Measurements from ENCODE around the gene BCL3. TPM values are rescaled to one million over a fixed set of nuclear protein-coding genes. Genes with fewer than 3 reads are reported as not detected.

Gene BCL3
- total RNA-seq, 1 experiment from 2014 or later: 37.9 TPM

DNA sequence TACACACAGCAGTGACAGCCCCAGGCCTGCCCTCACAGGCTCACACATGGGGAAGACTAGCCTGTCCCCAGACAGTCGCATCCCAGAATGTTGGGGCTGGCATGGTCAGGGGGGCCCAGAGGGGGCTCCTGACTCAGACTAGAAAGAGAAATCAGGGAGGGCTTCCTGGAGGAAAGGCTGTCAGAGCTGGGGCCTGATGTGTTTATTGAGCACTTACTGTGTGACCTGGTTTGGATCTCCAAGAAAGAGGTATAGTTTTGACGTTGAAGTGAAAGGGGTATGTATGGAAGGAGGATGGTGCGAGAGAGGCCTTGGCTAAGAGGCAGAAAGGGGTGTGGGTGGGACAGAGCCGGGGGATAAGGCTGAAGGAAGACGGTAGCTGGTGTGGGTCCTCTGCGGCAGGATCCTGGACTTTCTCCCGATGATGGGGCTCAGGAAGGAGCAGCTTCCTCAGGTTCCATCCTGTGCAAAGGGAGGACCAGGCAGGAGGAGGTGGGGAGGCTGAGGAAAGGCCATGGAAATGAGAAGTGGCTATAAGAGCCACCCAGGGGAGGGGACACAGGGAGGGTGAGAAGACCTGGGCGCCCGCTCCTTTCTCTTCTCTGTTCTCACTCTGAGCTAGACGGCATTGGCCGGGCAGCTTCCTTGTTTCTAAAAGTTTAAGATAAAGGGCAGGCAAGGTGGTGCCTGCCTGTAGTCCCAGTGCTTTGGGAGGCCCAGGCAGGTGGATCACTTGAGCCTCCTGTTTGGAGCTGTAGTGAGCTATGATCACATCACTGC lies 16.1 kb upstream of the BCL3 start:
- H3K4me2 ChIP-seq (ENCODE audit: low read length): no peak overlapping the region
- no peak overlapping the region for H2AFZ ChIP-seq (ENCODE audit: low read depth, low read length, poor library complexity, severe bottlenecking)
- H3K9me2 ChIP-seq (ENCODE audit: insufficient read depth): no peaks in the 10 kb centered on the region
- H3K9me3 ChIP-seq (ENCODE audit: control insufficient read depth in 1 of 2, insufficient read depth in 1 of 2, low read depth in 1 of 2, low read length in 2 of 2): no peaks in the 10 kb centered on the region
- H3K27ac ChIP-seq (ENCODE audit: low read depth, low read length): no peak overlapping the region
- H4K20me1 ChIP-seq (ENCODE audit: insufficient read depth): no peaks in the 10 kb centered on the region
- intact Hi-C loops (cut with micrococcal nuclease): loop anchor here (1.0 kb wide), 1 partner anchor 8 kb away; no protein-coding TSS in a partner anchor
- TF ChIP-seq EZH2 (IDR thresholded peaks at IDR 0.05) (no peak), CBX3 (IDR thresholded peaks at IDR 0.05; ENCODE audit: low read depth) (no peak), ELF1 (IDR thresholded peaks at IDR 0.05; ENCODE audit: borderline replicate concordance, low read depth) (no peak), ZNF274 (IDR thresholded peaks at IDR 0.05; ENCODE audit: low read depth, low read length) (no peak), FOSL1 (IDR thresholded peaks at IDR 0.05; ENCODE audit: low read depth) (no peak), TCF7L2 (IDR thresholded peaks at IDR 0.05; ENCODE audit: borderline replicate concordance, extremely low read depth, insufficient read depth, insufficient read length) (no peak), POLR2A (IDR thresholded peaks at IDR 0.05; ENCODE audit: borderline replicate concordance, extremely low read depth, insufficient read depth, insufficient read length) (no peak), SRF (IDR thresholded peaks at IDR 0.05; ENCODE audit: low read depth) (no peak)
- TF ChIP-seq, protein P1, sequence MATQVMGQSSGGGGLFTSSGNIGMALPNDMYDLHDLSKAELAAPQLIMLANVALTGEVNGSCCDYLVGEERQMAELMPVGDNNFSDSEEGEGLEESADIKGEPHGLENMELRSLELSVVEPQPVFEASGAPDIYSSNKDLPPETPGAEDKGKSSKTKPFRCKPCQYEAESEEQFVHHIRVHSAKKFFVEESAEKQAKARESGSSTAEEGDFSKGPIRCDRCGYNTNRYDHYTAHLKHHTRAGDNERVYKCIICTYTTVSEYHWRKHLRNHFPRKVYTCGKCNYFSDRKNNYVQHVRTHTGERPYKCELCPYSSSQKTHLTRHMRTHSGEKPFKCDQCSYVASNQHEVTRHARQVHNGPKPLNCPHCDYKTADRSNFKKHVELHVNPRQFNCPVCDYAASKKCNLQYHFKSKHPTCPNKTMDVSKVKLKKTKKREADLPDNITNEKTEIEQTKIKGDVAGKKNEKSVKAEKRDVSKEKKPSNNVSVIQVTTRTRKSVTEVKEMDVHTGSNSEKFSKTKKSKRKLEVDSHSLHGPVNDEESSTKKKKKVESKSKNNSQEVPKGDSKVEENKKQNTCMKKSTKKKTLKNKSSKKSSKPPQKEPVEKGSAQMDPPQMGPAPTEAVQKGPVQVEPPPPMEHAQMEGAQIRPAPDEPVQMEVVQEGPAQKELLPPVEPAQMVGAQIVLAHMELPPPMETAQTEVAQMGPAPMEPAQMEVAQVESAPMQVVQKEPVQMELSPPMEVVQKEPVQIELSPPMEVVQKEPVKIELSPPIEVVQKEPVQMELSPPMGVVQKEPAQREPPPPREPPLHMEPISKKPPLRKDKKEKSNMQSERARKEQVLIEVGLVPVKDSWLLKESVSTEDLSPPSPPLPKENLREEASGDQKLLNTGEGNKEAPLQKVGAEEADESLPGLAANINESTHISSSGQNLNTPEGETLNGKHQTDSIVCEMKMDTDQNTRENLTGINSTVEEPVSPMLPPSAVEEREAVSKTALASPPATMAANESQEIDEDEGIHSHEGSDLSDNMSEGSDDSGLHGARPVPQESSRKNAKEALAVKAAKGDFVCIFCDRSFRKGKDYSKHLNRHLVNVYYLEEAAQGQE (IDR thresholded peaks at IDR 0.05; ENCODE audit: low read depth): no peak
- no peak for ATAC-seq
- no peak overlapping the region for H3K9ac ChIP-seq (ENCODE audit: low read length)
- no TSS peak for BruUV-seq (replicated peaks)
- H3K79me2 ChIP-seq (ENCODE audit: insufficient read depth, low read length): no peaks in the 10 kb centered on the region
- H3K27me3 ChIP-seq (ENCODE audit: insufficient read depth, low read length): no peaks in the 10 kb centered on the region
- H3K4me1 ChIP-seq (ENCODE audit: control insufficient read depth in 1 of 2, insufficient read depth in 2 of 2, low read length in 2 of 2): peaks cover 22 to 30% of the 10 kb centered on the region in 2 experiments
- POLR2A ChIA-PET: interaction anchor here (1.0 to 1.6 kb wide), 3 partner anchors 10 to 38 kb away, joined by 4 to 5 read pairs (median 4); no protein-coding TSS in a partner anchor
- no peak overlapping the region for H3K4me3 ChIP-seq (replicated peaks in 1 of 2; ENCODE audit: low read depth in 1 of 2, low read length in 2 of 2)
- CTCF ChIA-PET: interaction anchor here (1.2 to 2.4 kb wide), 2 partner anchors 8 to 39 kb away, joined by 5 to 10 read pairs; no protein-coding TSS in a partner anchor
- H3K36me3 ChIP-seq (ENCODE audit: control insufficient read depth in 1 of 2, insufficient read depth in 2 of 2, low read length in 2 of 2): no peaks in the 10 kb centered on the region
- no peak for DNase-seq (ENCODE audit: low read depth, low spot score)
- RAD21 ChIA-PET (ENCODE audit: low non-redundant PET in 1 of 2, low total read pairs in 2 of 2, uncharacterized antibody in 2 of 2, unreplicated experiment in 2 of 2): no interaction called here
